HepG2 (cell line): Measurements from ENCODE around the gene CACNA1H. TPM values are rescaled to one million over a fixed set of nuclear protein-coding genes. Genes with fewer than 3 reads are reported as not detected.

ENCODE experiments used
- CC2D1A ChIP-seq: sonication (generic); formaldehyde crosslinking; IDR thresholded peaks from 2 replicates; pipeline ENCODE4 v1.8.1; 2023; ENCODE audit warnings: mild to moderate bottlenecking, missing genetic modification reagents
- CENPT ChIP-seq: sonication (generic); formaldehyde crosslinking; IDR thresholded peaks from 2 replicates; pipeline ENCODE4 v1.8.0; 2022; ENCODE audit warnings: low read depth, mild to moderate bottlenecking, moderate library complexity, missing genetic modification reagents
- CSRNP1 ChIP-seq: sonication (generic); formaldehyde crosslinking; IDR thresholded peaks from 2 replicates; pipeline ENCODE4 v1.8.1; 2023; ENCODE audit warnings: mild to moderate bottlenecking, missing genetic modification reagents
- HES4 ChIP-seq: sonication (generic); formaldehyde crosslinking; IDR thresholded peaks from 2 replicates; pipeline ENCODE4 v1.9.0; 2021; ENCODE audit warnings: mild to moderate bottlenecking, missing genetic modification reagents, borderline replicate concordance
- HOXD1 ChIP-seq: sonication (generic); formaldehyde crosslinking; IDR thresholded peaks from 2 replicates; pipeline ENCODE4 v1.5.0; 2020; ENCODE audit warnings: missing genetic modification reagents
- LCORL ChIP-seq, 2 experiments: fragments of 450-650 bp in 1 of 2; sonication (generic) in 1 of 2; formaldehyde crosslinking in 1 of 2; IDR thresholded peaks; 2 replicates each; pipeline versions ENCODE4 v1.5.0 to v1.6.1; 2017 to 2020; ENCODE audit warnings: antibody characterized with exemption in 1 of 2, missing genetic modification reagents in 1 of 2
- MAF1 ChIP-seq: sonication (generic); formaldehyde crosslinking; IDR thresholded peaks from 2 replicates; pipeline ENCODE4 v1.5.0; 2020; ENCODE audit warnings: missing genetic modification reagents, borderline replicate concordance
- NCOR1 ChIP-seq: fragments of 200-600 bp; sonication (generic); IDR thresholded peaks from 2 replicates; pipeline ENCODE4 v1.7.0; 2017; ENCODE audit warnings: antibody characterized with exemption, low read length, borderline replicate concordance
- NFYC ChIP-seq: IDR thresholded peaks from 2 replicates; pipeline ENCODE4 v1.6.1; 2016; ENCODE audit warnings: missing genetic modification reagents, missing compliant biosample characterization
- NR3C1 ChIP-seq: sonication (generic); formaldehyde crosslinking; IDR thresholded peaks from 2 replicates; pipeline ENCODE4 v1.4.0; 2020; ENCODE audit warnings: missing genetic modification reagents
- PHF20 ChIP-seq: sonication (generic); formaldehyde crosslinking; IDR thresholded peaks from 2 replicates; pipeline ENCODE4 v1.5.0; 2020; ENCODE audit warnings: mild to moderate bottlenecking, missing genetic modification reagents
- SP140L ChIP-seq: sonication (generic); formaldehyde crosslinking; IDR thresholded peaks from 2 replicates; pipeline ENCODE4 v1.4.0; 2020; ENCODE audit warnings: missing genetic modification reagents, borderline replicate concordance
- ZFP36L1 ChIP-seq: sonication (generic); formaldehyde crosslinking; IDR thresholded peaks from 2 replicates; pipeline ENCODE4 v1.8.0; 2022; ENCODE audit warnings: mild to moderate bottlenecking, missing genetic modification reagents, moderate library complexity
- polyA plus RNA-seq, 8 experiments: library from polyadenylated mRNA; depleted of rRNA in 3 of 8; stranded (reverse) in 7 of 8; unstranded in 1 of 8; fragments of >200 nt; fragmentation: Illumina TruSeq in 4 of 8; extraction: Trizol in 4 of 8; gene quantifications; 2 replicates each; pipeline versions ENCODE4 v1.2.1 to v1.2.3, GENCODE V29; 2011 to 2016; ENCODE audit warnings: low read depth in 4 of 8, missing spikeins in 1 of 8, mixed read lengths in 1 of 8; ENCODE audit not compliant: insufficient read depth in 1 of 8
- total RNA-seq, 5 experiments: library from RNA; depleted of rRNA; stranded (reverse); fragments of >200 nt; fragmentation: Illumina TruSeq; extraction: Trizol; gene quantifications; 2 replicates each; pipeline ENCODE4 v1.2.3, GENCODE V29; 2016; ENCODE audit warnings: low read depth in 1 of 5
- TF ChIP-seq, protein P1 (sequence below): sonication (generic); formaldehyde crosslinking; conservative IDR thresholded peaks from 2 replicates; pipeline ENCODE4 v1.8.0; 2022; ENCODE audit warnings: missing genetic modification reagents
- TF ChIP-seq, protein P2 (sequence below): sonication (generic); formaldehyde crosslinking; IDR thresholded peaks from 2 replicates; pipeline ENCODE4 v1.4.0; 2020; ENCODE audit warnings: mild to moderate bottlenecking, missing genetic modification reagents
- TF ChIP-seq, protein P3 (sequence below): IDR thresholded peaks from 2 replicates; pipeline ENCODE4 v1.6.1; 2016; ENCODE audit warnings: missing compliant biosample characterization, missing genetic modification reagents, borderline replicate concordance
- TF ChIP-seq, protein P4 (sequence below): sonication (generic); formaldehyde crosslinking; IDR thresholded peaks from 2 replicates; pipeline ENCODE4 v1.9.0; 2022; ENCODE audit warnings: missing genetic modification reagents, mild to moderate bottlenecking, borderline replicate concordance
- TF ChIP-seq, protein P5 (sequence below): sonication (generic); formaldehyde crosslinking; conservative IDR thresholded peaks from 2 replicates; pipeline ENCODE4 v1.4.0; 2020; ENCODE audit warnings: missing genetic modification reagents

CACNA1H gene
- total and polyA plus RNA-seq, 2 of the 13 experiments (the other 11 are each of a cell fraction or from before 2014, with no cell fraction given) = 0.40 to 1.8 TPM

DNA sequence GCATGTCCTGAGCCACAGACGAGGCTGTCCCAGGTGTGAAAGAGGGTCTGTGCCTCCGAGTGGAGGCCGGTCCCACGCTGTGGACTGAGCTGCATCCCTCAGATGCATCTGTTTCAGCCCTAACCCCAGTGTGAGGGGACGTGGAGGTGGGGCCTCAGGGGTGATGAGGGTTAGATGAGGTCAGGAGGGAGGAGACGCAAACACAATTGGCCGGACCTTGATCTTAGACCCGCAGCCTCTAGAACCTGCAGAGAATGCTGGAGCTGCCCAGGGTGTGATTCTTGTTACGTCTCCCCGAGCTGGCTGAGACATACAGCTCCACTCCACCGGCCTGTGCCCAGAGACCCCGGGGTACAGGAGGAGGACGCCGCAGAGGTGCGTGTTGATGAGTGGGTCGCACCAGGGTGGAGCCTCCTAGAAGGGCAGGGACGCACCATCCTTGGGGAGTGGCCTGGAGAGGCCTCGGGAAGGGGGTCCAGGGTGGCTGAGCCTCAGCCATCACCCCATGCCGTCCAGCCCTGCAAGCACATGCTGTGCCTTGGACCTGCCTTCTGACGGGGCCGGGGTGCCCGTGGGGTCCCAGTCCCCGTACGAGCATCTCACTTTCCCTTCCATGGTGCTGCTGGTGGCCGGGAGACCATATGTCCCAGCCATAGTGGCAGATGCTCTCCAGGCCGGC lies 40.3 kb upstream of the CACNA1H start (continued):
- TF ChIP-seq, protein P1, sequence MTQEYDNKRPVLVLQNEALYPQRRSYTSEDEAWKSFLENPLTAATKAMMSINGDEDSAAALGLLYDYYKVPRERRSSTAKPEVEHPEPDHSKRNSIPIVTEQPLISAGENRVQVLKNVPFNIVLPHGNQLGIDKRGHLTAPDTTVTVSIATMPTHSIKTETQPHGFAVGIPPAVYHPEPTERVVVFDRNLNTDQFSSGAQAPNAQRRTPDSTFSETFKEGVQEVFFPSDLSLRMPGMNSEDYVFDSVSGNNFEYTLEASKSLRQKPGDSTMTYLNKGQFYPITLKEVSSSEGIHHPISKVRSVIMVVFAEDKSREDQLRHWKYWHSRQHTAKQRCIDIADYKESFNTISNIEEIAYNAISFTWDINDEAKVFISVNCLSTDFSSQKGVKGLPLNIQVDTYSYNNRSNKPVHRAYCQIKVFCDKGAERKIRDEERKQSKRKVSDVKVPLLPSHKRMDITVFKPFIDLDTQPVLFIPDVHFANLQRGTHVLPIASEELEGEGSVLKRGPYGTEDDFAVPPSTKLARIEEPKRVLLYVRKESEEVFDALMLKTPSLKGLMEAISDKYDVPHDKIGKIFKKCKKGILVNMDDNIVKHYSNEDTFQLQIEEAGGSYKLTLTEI (CRISPR knock-in tag) = no peak
- TF ChIP-seq, protein P2, sequence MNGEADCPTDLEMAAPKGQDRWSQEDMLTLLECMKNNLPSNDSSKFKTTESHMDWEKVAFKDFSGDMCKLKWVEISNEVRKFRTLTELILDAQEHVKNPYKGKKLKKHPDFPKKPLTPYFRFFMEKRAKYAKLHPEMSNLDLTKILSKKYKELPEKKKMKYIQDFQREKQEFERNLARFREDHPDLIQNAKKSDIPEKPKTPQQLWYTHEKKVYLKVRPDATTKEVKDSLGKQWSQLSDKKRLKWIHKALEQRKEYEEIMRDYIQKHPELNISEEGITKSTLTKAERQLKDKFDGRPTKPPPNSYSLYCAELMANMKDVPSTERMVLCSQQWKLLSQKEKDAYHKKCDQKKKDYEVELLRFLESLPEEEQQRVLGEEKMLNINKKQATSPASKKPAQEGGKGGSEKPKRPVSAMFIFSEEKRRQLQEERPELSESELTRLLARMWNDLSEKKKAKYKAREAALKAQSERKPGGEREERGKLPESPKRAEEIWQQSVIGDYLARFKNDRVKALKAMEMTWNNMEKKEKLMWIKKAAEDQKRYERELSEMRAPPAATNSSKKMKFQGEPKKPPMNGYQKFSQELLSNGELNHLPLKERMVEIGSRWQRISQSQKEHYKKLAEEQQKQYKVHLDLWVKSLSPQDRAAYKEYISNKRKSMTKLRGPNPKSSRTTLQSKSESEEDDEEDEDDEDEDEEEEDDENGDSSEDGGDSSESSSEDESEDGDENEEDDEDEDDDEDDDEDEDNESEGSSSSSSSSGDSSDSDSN (CRISPR knock-in tag) = peak; percentile 21; the same call in 1 of the 2 replicates
- TF ChIP-seq, protein P3, sequence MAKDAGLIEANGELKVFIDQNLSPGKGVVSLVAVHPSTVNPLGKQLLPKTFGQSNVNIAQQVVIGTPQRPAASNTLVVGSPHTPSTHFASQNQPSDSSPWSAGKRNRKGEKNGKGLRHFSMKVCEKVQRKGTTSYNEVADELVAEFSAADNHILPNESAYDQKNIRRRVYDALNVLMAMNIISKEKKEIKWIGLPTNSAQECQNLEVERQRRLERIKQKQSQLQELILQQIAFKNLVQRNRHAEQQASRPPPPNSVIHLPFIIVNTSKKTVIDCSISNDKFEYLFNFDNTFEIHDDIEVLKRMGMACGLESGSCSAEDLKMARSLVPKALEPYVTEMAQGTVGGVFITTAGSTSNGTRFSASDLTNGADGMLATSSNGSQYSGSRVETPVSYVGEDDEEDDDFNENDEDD (CRISPR knock-in tag) = no peak
- TF ChIP-seq HES4 = no peak
- TF ChIP-seq PHF20 (CRISPR knock-in tag) = no peak
- TF ChIP-seq SP140L (CRISPR knock-in tag) = no peak
- no peak for TF ChIP-seq LCORL (IDR thresholded peaks at IDR 0.05)
- TF ChIP-seq LCORL (CRISPR knock-in tag; IDR thresholded peaks at IDR 0.05) = no peak
- no peak for TF ChIP-seq NR3C1 (CRISPR knock-in tag)
- TF ChIP-seq MAF1 (CRISPR knock-in tag) = no peak
- no peak for TF ChIP-seq HOXD1 (CRISPR knock-in tag)
- TF ChIP-seq, protein P4, sequence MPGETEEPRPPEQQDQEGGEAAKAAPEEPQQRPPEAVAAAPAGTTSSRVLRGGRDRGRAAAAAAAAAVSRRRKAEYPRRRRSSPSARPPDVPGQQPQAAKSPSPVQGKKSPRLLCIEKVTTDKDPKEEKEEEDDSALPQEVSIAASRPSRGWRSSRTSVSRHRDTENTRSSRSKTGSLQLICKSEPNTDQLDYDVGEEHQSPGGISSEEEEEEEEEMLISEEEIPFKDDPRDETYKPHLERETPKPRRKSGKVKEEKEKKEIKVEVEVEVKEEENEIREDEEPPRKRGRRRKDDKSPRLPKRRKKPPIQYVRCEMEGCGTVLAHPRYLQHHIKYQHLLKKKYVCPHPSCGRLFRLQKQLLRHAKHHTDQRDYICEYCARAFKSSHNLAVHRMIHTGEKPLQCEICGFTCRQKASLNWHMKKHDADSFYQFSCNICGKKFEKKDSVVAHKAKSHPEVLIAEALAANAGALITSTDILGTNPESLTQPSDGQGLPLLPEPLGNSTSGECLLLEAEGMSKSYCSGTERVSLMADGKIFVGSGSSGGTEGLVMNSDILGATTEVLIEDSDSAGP (CRISPR knock-in tag) = peak; percentile 24; the same call in 1 of the 2 replicates
- no peak for TF ChIP-seq ZFP36L1 (CRISPR knock-in tag)
- TF ChIP-seq NCOR1 = peak; percentile 60
- no peak for TF ChIP-seq CENPT (CRISPR knock-in tag)
- TF ChIP-seq CSRNP1 = no peak
- TF ChIP-seq NFYC = no peak
- TF ChIP-seq, protein P5, sequence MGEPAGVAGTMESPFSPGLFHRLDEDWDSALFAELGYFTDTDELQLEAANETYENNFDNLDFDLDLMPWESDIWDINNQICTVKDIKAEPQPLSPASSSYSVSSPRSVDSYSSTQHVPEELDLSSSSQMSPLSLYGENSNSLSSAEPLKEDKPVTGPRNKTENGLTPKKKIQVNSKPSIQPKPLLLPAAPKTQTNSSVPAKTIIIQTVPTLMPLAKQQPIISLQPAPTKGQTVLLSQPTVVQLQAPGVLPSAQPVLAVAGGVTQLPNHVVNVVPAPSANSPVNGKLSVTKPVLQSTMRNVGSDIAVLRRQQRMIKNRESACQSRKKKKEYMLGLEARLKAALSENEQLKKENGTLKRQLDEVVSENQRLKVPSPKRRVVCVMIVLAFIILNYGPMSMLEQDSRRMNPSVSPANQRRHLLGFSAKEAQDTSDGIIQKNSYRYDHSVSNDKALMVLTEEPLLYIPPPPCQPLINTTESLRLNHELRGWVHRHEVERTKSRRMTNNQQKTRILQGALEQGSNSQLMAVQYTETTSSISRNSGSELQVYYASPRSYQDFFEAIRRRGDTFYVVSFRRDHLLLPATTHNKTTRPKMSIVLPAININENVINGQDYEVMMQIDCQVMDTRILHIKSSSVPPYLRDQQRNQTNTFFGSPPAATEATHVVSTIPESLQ (CRISPR knock-in tag) = no peak
- no peak for TF ChIP-seq CC2D1A (CRISPR knock-in tag)
